ENCODE measurements around the gene ARFGEF3. TPM values are rescaled to one million over a fixed set of nuclear protein-coding genes. Genes with fewer than 3 reads are reported as not detected.
"Not testable (repeated sequence)": the region's sequence is repeated elsewhere in the genome, so short reads cannot be mapped to it uniquely, and the experiment has no call there.

The ARFGEF3 gene, protein sequence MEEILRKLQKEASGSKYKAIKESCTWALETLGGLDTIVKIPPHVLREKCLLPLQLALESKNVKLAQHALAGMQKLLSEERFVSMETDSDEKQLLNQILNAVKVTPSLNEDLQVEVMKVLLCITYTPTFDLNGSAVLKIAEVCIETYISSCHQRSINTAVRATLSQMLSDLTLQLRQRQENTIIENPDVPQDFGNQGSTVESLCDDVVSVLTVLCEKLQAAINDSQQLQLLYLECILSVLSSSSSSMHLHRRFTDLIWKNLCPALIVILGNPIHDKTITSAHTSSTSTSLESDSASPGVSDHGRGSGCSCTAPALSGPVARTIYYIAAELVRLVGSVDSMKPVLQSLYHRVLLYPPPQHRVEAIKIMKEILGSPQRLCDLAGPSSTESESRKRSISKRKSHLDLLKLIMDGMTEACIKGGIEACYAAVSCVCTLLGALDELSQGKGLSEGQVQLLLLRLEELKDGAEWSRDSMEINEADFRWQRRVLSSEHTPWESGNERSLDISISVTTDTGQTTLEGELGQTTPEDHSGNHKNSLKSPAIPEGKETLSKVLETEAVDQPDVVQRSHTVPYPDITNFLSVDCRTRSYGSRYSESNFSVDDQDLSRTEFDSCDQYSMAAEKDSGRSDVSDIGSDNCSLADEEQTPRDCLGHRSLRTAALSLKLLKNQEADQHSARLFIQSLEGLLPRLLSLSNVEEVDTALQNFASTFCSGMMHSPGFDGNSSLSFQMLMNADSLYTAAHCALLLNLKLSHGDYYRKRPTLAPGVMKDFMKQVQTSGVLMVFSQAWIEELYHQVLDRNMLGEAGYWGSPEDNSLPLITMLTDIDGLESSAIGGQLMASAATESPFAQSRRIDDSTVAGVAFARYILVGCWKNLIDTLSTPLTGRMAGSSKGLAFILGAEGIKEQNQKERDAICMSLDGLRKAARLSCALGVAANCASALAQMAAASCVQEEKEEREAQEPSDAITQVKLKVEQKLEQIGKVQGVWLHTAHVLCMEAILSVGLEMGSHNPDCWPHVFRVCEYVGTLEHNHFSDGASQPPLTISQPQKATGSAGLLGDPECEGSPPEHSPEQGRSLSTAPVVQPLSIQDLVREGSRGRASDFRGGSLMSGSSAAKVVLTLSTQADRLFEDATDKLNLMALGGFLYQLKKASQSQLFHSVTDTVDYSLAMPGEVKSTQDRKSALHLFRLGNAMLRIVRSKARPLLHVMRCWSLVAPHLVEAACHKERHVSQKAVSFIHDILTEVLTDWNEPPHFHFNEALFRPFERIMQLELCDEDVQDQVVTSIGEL (N-terminal part only)
- polyA plus RNA-seq = under 1 TPM; 0.15 to 0.20 TPM

- 1% methylated on average over 71 to 93 of the region's 93 CpGs for WGBS, 2 donors
- Histone ChIP-seq H3K27me3 (ENCODE audit: control insufficient read depth in 1 of 2, insufficient read depth in 2 of 2, low read length in 2 of 2) (peaks cover 0 to 18% of the 10 kb centered on the region in 2 donors), H3K27ac (ENCODE audit: low read depth in 2 of 2, low read length in 1 of 2) (peak within 1 kb of the TSS; percentile 2 to 45)
Observed at GRCh38 chr6:138161338-138162110, at the start of gene ARFGEF3. ARFGEF3 (plus strand) TSS chr6:138161939; CDS start chr6:138162087, 148 bp downstream.

GRCh38 chr6:138113588-138114210, 48.0 kb upstream of the ARFGEF3 start:
- Histone ChIP-seq H3K27me3 (ENCODE audit: control insufficient read depth in 1 of 2, insufficient read depth in 2 of 2, low read length in 2 of 2) (no peaks in the 10 kb centered on the region), H3K4me3 (ENCODE audit: low read depth in 1 of 2, low read length in 2 of 2) (no peak overlapping the region), H3K27ac (ENCODE audit: low read depth in 2 of 2, low read length in 1 of 2) (no peak overlapping the region), H3K9me3 (ENCODE audit: control insufficient read depth in 2 of 2, insufficient read depth in 1 of 2, low read depth in 1 of 2, low read length in 1 of 2) (no peaks in the 10 kb centered on the region), H3K36me3 (ENCODE audit: control insufficient read depth in 2 of 2, insufficient read depth in 2 of 2, low read length in 1 of 2) (no peaks in the 10 kb centered on the region), H3K4me1 (ENCODE audit: control insufficient read depth in 2 of 2, insufficient read depth in 2 of 2, low read length in 1 of 2) (no peaks in the 10 kb centered on the region)
- 79 to 81% methylated on average over 3 of the region's 3 CpGs for WGBS, 2 donors

More at GRCh38 chr6:138161338-138162110, at the start of gene ARFGEF3:
- Histone ChIP-seq H3K36me3 (ENCODE audit: control insufficient read depth in 2 of 2, insufficient read depth in 2 of 2, low read length in 1 of 2) (no peaks in the 10 kb centered on the region), H3K4me1 (ENCODE audit: control insufficient read depth in 2 of 2, insufficient read depth in 2 of 2, low read length in 1 of 2) (peaks cover 0 to 2% of the 10 kb centered on the region in 2 donors), H3K9me3 (ENCODE audit: control insufficient read depth in 2 of 2, insufficient read depth in 1 of 2, low read depth in 1 of 2, low read length in 1 of 2) (no peaks in the 10 kb centered on the region), H3K4me3 (ENCODE audit: low read depth in 1 of 2, low read length in 2 of 2) (peak within 1 kb of the TSS; percentile 52 to 58)

GRCh38 chr6:138115201-138115600, 46.5 kb upstream of the ARFGEF3 start:
- WGBS, 2 donors = 56 to 59% methylated on average over 7 of the region's 7 CpGs
- Histone ChIP-seq H3K9me3 (ENCODE audit: control insufficient read depth in 2 of 2, insufficient read depth in 1 of 2, low read depth in 1 of 2, low read length in 1 of 2) (no peaks in the 10 kb centered on the region), H3K27me3 (ENCODE audit: control insufficient read depth in 1 of 2, insufficient read depth in 2 of 2, low read length in 2 of 2) (no peaks in the 10 kb centered on the region), H3K36me3 (ENCODE audit: control insufficient read depth in 2 of 2, insufficient read depth in 2 of 2, low read length in 1 of 2) (no peaks in the 10 kb centered on the region), H3K27ac (ENCODE audit: low read depth in 2 of 2, low read length in 1 of 2) (no peak overlapping the region), H3K4me3 (ENCODE audit: low read depth in 1 of 2, low read length in 2 of 2) (no peak overlapping the region), H3K4me1 (ENCODE audit: control insufficient read depth in 2 of 2, insufficient read depth in 2 of 2, low read length in 1 of 2) (no peaks in the 10 kb centered on the region)

GRCh38 chr6:138115877-138116660, 45.7 kb upstream of the ARFGEF3 start:
- Histone ChIP-seq H3K27ac (ENCODE audit: low read depth in 2 of 2, low read length in 1 of 2) (no peak overlapping the region), H3K4me3 (ENCODE audit: low read depth in 1 of 2, low read length in 2 of 2) (no peak overlapping the region), H3K9me3 (ENCODE audit: control insufficient read depth in 2 of 2, insufficient read depth in 1 of 2, low read depth in 1 of 2, low read length in 1 of 2) (no peaks in the 10 kb centered on the region), H3K36me3 (ENCODE audit: control insufficient read depth in 2 of 2, insufficient read depth in 2 of 2, low read length in 1 of 2) (no peaks in the 10 kb centered on the region), H3K27me3 (ENCODE audit: control insufficient read depth in 1 of 2, insufficient read depth in 2 of 2, low read length in 2 of 2) (no peaks in the 10 kb centered on the region), H3K4me1 (ENCODE audit: control insufficient read depth in 2 of 2, insufficient read depth in 2 of 2, low read length in 1 of 2) (no peaks in the 10 kb centered on the region)
- 19% methylated on average over 13 of the region's 13 CpGs for WGBS, 2 donors

- H3K4me3 ChIP-seq (ENCODE audit: low read depth in 1 of 2, low read length in 2 of 2) = no peak overlapping the region
- H3K9me3 ChIP-seq (ENCODE audit: control insufficient read depth in 2 of 2, insufficient read depth in 1 of 2, low read depth in 1 of 2, low read length in 1 of 2) = no peaks in the 10 kb centered on the region
- no peaks in the 10 kb centered on the region for H3K4me1 ChIP-seq (ENCODE audit: control insufficient read depth in 2 of 2, insufficient read depth in 2 of 2, low read length in 1 of 2)
- H3K27ac ChIP-seq (ENCODE audit: low read depth in 2 of 2, low read length in 1 of 2) = no peak overlapping the region
- H3K36me3 ChIP-seq (ENCODE audit: control insufficient read depth in 2 of 2, insufficient read depth in 2 of 2, low read length in 1 of 2) = no peaks in the 10 kb centered on the region
- no peaks in the 10 kb centered on the region for H3K27me3 ChIP-seq (ENCODE audit: control insufficient read depth in 1 of 2, insufficient read depth in 2 of 2, low read length in 2 of 2)
- 61 to 68% methylated on average over 3 of the region's 3 CpGs for WGBS, 2 donors
Observed at GRCh38 chr6:138116661-138116999, 45.1 kb upstream of the ARFGEF3 start.

DNA sequence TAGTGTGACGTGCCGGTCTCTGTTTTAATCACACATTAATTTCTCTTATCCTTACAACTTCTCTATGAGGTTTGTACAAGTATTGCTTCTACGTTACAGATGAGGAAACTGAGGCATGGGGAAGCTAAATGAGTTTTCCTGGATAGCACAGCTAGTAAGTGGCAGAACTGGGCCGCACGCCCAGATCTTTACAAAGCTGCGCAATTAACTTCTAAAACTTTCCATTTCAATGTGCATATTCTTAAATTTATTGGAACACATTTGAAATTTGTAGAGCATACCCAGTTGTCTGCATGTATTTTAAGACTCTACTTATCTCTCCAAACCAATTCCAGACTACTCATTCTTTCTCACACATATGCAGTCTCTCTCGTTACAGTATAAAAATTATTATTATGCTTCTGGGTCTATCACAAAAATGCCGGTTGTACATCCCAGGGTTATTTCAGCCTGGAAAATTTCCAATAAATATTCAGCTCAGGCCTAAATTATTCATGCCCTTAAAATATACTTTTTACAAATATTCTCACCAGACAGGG, 44.3 kb upstream of the ARFGEF3 start:
- Histone ChIP-seq H3K4me3 (ENCODE audit: low read depth in 1 of 2, low read length in 2 of 2) (no peak overlapping the region), H3K27me3 (ENCODE audit: control insufficient read depth in 1 of 2, insufficient read depth in 2 of 2, low read length in 2 of 2) (no peaks in the 10 kb centered on the region), H3K4me1 (ENCODE audit: control insufficient read depth in 2 of 2, insufficient read depth in 2 of 2, low read length in 1 of 2) (no peaks in the 10 kb centered on the region), H3K9me3 (ENCODE audit: control insufficient read depth in 2 of 2, insufficient read depth in 1 of 2, low read depth in 1 of 2, low read length in 1 of 2) (no peaks in the 10 kb centered on the region), H3K36me3 (ENCODE audit: control insufficient read depth in 2 of 2, insufficient read depth in 2 of 2, low read length in 1 of 2) (no peaks in the 10 kb centered on the region), H3K27ac (ENCODE audit: low read depth in 2 of 2, low read length in 1 of 2) (no peak overlapping the region)
- 85 to 90% methylated on average over 8 of the region's 8 CpGs for WGBS, 2 donors

- not testable (repeated sequence) for H3K36me3 ChIP-seq (ENCODE audit: control insufficient read depth in 2 of 2, insufficient read depth in 2 of 2, low read length in 1 of 2); H3K4me3 ChIP-seq (ENCODE audit: low read depth in 1 of 2, low read length in 2 of 2); H3K4me1 ChIP-seq (ENCODE audit: control insufficient read depth in 2 of 2, insufficient read depth in 2 of 2, low read length in 1 of 2); H3K9me3 ChIP-seq (ENCODE audit: control insufficient read depth in 2 of 2, insufficient read depth in 1 of 2, low read depth in 1 of 2, low read length in 1 of 2); H3K27me3 ChIP-seq (ENCODE audit: control insufficient read depth in 1 of 2, insufficient read depth in 2 of 2, low read length in 2 of 2); H3K27ac ChIP-seq (ENCODE audit: low read depth in 2 of 2, low read length in 1 of 2)
- 89 to 93% methylated on average over 1 of the region's 1 CpG for WGBS, 2 donors
Observed at GRCh38 chr6:138119229-138119628, 42.5 kb upstream of the ARFGEF3 start.

DNA sequence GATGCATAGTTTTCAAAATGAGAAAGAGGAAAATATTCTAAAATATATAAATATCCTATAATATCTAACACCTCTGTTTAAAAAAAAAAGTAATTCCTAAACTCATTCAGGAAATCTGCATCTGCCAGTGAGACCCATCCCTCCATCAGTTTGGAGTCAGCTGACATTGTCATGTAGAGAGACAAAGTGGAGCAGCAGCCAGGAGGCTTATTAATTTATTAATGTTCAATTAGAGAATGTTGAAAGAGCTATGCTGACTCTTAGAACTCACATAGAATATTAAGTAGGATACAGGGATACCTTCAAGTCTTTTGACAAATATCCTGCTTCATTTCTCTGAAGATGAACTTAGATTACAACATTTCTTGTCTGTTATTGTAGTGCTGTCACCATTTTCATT, 41.8 kb upstream of the ARFGEF3 start:
- Histone ChIP-seq H3K9me3 (ENCODE audit: control insufficient read depth in 2 of 2, insufficient read depth in 1 of 2, low read depth in 1 of 2, low read length in 1 of 2) (no peaks in the 10 kb centered on the region), H3K4me3 (ENCODE audit: low read depth in 1 of 2, low read length in 2 of 2) (no peak overlapping the region)

More for the DNA sequence above, 41.8 kb upstream of the ARFGEF3 start:
- Histone ChIP-seq H3K36me3 (ENCODE audit: control insufficient read depth in 2 of 2, insufficient read depth in 2 of 2, low read length in 1 of 2) (no peaks in the 10 kb centered on the region), H3K27me3 (ENCODE audit: control insufficient read depth in 1 of 2, insufficient read depth in 2 of 2, low read length in 2 of 2) (no peaks in the 10 kb centered on the region), H3K4me1 (ENCODE audit: control insufficient read depth in 2 of 2, insufficient read depth in 2 of 2, low read length in 1 of 2) (peaks cover 0 to 2% of the 10 kb centered on the region in 2 donors), H3K27ac (ENCODE audit: low read depth in 2 of 2, low read length in 1 of 2) (no peak overlapping the region)
